ENCODE data around the gene MED16.

The MED16 gene, protein sequence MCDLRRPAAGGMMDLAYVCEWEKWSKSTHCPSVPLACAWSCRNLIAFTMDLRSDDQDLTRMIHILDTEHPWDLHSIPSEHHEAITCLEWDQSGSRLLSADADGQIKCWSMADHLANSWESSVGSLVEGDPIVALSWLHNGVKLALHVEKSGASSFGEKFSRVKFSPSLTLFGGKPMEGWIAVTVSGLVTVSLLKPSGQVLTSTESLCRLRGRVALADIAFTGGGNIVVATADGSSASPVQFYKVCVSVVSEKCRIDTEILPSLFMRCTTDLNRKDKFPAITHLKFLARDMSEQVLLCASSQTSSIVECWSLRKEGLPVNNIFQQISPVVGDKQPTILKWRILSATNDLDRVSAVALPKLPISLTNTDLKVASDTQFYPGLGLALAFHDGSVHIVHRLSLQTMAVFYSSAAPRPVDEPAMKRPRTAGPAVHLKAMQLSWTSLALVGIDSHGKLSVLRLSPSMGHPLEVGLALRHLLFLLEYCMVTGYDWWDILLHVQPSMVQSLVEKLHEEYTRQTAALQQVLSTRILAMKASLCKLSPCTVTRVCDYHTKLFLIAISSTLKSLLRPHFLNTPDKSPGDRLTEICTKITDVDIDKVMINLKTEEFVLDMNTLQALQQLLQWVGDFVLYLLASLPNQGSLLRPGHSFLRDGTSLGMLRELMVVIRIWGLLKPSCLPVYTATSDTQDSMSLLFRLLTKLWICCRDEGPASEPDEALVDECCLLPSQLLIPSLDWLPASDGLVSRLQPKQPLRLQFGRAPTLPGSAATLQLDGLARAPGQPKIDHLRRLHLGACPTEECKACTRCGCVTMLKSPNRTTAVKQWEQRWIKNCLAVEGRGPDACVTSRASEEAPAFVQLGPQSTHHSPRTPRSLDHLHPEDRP

DNA sequence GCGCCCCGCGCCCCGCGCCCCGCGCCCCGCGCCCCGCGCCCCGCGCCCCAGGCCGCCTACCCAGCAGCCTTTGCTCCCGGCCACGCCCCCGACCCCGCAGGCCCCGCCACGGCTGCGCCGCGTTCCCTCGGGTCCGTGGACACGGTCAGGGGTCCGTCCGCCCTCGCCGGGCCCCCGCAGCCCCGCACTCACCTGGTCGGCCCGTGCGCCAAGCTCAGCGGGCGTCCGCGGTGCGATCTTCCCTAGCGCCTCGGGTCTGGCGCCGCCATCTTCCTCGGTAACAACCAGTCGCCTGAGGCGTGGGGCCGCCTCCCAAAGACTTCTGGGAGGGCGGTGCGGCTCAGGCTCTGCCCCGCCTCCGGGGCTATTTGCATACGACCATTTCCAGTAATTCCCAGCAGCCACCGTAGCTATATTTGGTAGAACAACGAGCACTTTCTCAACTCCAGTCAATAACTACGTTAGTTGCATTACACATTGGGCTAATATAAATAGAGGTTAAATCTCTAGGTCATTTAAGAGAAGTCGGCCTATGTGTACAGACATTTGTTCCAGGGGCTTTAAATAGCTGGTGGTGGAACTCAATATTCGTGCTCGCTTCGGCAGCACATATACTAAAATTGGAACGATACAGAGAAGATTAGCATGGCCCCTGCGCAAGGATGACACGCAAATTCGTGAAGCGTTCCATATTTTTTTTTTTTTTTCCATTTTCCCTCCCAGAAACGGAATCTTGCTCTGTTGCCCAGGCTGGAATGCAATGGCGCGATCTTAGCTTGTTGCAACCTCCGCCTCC, at the start of gene MED16, which contains the start of gene RNU6-9:
TSS of gene MED16 (minus strand) at position 294 of the 796 bp plus-strand sequence. CDS start 2,056 bp downstream, outside the sequence.
TSS of gene RNU6-9 (plus strand) at position 591 of the 796 bp plus-strand sequence.
- peak; percentile 50 to 94 (median 84) for DNase-seq

DNA sequence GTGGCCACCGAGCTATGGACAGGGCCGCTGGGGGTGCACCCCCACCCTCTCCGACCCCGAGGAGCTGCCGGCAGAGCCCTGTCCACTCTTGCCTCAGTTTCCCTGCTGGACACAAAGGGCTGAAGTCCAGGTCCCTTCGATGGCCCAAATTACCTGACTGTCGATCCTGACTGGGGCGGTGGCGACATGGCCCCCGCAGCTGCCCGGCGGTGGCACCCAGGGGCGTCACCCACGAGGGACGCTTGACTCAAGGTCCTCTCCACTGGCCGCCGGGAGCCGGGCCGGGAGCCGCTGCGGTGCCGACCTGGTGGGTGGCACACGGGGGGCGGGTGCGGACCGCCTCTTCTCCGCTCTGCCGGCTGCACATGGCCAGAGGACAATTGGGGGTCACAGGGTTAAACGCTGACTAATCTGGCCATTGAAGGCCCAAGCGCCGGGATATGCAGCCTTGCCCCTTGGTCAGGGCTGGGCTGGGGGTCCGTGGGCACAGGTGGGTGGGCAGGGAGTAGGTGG, 49.2 kb upstream of the MED16 start:
- no peak for DNase-seq

DNA sequence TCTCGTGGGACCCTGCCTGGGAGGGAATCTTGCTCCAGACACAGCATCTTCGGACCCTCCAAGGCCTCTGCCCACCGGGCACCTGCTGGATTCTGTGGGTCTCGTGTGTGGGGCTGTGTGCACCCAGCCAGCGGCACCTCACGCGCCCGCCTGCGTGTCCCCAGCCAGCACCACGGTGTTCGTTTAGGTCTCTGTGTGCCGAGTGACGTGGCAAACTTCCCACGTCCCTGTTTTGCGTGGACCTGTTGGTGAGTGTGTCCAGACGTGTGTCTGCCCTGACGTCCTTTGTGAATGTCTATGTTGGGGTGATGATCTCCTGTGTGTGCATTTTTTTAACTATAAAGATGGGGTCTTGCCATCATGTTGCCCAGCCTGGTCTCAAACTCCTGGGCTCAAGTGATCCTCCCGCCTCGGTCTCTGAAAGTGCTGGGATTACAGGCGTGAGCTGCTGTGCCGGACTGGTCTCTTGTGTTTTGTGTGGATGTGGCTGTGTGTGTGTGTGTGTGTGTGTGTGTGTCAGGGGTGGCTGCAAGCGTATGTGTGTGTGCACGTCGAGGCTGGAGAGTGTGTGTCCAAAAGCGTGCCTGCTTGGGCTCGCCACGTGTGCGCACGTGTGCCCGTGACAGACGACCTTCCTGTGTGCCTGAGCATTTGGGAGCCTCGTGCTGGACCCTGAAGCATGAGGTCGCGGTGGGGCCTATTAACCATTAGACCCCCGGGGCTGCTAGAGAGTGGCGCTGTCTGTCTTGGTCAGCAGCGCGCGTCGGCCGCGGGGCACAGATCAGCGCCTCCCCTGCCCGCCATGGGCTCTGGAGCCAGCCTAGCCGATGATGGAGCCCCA, 48.5 kb upstream of the MED16 start:
- DNase-seq = no peak

DNA sequence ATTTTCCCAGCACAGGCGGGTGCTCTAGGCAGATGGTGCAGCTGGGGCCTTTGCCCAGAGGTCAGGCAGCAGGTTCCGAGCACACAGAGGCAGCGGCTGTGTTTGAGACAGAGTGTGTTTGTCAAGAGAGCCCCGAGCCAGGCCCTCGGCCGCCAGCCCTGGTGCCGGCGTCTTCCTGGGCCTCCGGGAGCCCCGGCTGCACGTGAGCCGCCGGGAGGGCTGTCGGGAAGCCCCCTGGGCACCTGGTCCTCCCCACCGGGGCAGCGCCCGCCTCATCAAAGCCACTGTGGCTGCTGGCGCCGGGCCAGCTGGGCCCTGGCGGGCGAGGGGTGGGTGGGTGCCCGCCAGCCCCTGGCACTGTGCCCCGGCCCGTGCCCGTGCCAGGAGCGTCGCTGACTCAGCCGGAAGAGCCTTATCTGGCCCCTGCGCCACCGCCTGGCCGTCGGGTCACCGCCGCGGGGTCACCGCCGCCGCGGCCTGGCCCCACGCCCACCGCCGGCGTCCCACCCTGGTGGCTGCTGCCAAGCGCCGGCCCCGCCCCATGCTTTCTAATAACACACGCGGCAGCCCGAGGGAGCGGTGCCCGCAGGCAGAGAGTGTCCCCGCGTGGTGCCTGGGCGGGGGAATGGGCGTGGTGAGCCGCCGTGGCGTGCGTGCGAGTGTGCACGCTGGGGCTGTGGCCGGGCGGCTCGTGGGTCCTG, 47.8 kb upstream of the MED16 start:
- DNase-seq = peak in 52 of 56 donors; percentile 14 to 82 (median 58)

DNA sequence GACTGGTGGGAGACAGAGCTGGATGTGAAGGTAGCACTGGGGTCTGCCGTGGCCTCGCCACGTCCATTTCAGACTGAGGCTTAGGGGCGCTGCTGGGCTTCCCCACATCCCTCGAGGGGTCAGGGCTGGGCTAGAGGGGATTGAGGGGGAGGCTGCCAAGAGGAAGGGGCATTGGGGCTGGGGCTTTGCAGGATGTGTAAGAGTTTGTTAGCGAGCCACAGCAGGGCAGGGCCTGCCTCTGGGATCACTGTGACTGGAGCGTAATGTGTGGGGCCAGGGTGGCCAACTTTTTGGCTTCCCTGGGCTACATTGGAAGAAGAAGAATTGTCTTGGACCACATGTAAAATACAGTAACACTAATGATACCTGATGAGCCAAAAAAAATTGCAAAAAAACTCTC, 46.9 kb upstream of the MED16 start:
- DNase-seq = no peak

DNA sequence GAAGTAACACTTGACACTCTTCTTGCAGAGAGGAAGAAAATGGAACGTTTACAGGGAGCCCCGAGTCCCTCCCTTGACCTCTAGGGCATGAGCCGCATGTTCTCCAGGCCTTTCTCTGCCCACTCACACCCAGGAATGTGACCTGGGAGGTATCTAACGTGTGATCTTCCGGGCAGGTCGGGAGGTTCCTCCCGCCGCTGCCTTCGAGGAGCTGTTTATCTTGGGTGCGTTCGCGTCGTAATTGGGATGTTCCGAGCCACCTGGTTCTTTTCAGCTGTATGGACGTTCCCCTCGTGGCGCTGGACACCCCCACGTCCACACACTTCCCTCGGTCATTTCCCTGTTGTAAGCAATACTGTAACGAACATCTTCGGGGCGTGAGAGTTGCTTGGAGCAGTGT, 46.5 kb upstream of the MED16 start:
- no peak for DNase-seq

DNA sequence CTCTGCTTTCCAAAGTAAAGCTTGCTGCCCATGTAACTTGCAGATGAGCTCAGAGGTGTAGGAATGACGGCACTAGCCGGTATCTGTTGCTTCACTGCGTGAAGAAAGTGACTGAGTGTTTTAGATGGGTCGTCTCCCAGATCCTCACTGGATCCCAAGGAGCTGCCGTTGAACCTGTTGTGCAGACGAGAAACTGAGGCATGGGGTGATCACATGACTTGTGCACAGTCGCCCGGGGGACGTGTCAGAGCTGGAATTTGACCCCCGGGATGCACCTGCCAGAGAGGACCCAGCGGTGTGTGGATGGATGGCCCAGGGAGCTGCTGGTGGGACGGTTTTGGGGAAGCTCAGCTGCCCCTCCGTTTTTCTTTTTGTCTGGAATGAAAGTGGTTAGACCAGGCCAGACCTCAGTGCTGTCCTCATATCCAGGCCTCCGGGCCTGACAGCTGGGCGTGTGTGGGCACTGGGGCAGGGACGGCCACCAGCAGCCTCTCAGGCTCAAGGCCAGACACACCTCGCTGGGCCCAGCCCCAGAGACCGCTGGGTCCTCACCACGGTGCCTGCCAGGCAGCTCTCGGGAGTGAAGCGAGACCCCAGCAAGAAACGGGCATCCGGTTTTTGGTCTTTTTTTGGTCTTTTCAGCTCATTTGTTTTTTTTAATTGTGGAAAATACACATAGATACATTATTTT, 45.4 kb upstream of the MED16 start:
- DNase-seq = no peak

DNA sequence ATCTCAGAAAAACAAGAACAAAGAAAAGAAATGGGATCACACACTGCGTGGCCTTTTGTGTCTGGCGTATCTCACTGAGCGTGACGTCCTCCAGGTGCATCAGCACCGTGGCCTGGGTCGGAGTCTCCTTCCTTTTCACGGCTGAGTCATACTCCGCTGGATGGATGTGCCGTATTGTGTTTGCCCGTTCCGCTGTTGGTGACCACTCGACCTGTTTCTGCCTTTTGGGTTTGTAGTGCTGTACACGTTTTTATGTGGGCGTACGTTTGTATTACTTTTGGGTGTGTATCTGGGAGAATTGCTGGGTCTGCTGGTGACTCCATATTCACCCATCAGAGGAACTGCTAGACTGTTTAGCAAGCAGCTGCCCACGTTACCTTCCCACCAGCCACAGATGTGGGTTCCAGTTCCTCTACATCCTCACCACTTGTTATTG, 44.3 kb upstream of the MED16 start:
- no peak for DNase-seq

DNA sequence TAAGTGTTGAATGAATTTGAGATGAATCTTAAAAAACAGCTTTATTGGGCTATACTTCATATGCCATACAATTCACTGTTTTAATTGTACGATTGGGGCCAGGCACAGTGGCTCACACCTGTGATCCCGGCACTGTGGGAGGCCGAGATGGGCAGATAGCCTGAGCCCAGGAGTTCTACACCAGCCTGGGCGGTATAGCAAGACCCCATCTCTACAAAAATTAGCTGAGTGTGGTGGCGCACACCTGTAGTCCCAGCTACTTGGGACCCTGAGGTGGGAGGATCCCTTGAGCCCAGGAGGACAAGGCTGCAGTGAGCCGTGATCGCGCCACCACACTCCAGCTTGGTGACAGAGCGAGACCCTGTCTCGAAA, 43.2 kb upstream of the MED16 start:
- DNase-seq = no peak

DNA sequence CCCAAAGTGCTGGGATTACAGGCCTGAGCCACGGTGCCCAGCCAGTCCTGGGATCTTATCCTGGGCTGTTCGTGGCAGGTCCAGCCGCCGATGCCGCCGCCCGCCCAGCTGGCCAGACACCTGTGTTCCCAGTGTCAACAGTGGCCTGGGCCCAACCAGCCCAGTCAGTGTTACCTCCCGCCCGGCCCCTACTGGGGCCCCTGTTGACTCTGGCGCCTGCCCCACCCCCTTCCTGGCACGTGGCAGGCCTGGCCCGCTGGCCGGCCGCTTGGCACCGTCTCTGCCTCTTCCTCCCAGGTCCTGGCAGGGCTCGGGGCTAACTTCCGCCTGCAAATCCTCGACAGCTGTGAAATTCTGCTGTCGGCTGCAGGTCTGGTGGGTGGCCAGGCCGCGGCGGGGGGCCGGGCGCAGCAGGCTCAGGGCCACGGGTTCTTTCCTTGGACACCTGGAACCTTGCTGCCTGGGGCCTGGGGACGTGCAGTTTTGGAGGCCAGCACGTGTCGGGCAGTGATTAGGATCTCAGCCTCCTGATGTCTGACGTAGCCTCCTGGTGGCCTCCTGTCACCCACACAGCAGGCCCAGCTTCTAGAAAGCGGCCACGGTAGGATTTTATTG, 42.0 kb upstream of the MED16 start:
- DNase-seq = peak in 48 of 56 donors; percentile 9 to 83 (median 54)

DNA sequence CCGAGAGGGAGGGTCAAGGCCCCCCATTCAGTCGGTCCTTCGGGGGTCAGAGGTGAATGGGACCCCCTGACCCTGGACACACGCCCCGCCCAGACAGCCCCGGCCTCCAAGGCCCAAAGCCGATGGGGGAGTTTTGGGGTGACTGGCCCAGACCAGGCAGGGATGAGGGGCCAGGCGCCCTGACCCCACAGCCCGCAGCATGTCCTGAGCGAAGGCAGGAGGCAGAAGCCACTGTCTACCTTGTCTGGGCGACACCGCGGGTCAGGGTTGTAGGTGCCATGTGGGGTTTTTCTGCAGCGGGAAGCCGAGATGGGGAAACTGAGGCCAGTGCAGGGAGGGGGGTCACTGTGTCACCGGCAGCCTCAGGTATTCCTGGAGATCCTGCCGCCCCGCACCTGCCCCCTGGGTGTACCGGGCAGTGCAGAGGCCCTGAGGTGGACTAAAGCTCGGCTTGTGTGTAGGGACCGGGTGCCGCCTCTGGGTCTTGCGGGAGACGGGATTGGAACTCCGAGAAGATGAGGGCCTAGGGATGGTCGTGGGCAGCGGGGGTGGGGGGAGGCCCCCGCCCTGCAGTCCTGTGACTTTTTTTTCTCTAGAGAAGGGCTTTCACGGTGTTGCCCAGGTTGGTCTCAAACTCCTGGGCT, 41.3 kb upstream of the MED16 start:
- DNase-seq = no peak

DNA sequence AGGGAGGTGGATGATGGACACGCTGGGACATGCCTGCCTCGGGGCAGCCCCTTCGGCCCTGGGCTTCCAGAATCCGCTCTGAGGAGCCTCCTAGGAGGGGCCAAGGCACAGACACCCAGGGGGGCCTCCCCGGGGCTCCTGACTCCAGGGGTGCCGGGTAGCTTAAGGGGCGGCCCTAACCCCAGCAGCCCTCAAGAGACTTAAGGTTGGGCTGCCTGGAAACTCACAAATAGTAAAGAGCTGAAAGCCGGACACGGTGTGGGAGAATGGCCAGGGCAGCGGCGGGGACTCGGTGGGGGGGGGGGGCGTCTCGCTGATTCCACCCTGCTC, 40.5 kb upstream of the MED16 start:
- no peak for DNase-seq

DNA sequence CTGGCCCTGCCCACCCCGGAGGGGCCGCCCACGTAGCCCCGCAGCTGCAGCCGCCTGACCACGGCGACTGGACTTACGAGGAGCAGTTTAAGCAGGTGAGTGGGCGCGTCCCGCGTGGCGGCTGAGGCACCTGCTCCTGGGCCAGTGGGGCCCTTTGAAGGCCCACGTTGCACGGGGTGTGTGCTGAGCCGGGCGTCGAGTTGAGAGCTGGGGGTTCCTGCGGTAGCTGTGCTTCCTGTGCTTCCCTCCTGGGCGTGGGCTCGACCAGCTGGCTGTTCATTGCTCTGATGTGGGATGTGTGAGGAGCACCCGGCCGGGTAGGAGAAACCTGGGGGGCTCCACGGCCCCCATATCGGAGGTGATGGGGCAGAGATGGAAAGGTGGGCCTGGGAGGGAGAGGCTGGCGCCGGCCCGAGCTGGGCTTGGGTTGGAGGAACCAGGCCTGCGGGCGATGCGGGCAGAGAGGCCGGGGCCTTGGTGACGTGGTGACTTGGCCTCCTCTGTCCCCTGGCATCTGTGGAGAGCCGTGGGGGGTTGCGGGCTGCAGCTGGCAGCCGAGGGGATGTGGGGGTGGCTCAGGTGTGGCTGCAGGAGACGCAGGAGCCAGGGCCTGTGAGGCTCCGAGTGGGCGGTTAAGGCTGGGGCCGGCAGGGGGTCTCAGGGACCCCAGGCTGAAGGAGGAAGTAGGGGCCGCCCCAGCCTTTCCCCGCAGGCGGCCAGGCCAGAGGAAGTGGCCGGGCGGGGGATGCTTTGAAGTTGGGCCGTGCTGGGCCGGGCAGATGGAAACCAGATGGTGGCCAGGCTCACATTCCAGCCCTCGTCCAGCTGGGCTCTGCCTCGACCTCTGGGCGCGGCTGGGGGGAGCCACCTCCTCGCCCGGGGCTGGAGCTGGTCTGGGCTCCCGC, 39.9 kb upstream of the MED16 start:
- DNase-seq = peak in 1 of 56 donors; percentile 8

DNA sequence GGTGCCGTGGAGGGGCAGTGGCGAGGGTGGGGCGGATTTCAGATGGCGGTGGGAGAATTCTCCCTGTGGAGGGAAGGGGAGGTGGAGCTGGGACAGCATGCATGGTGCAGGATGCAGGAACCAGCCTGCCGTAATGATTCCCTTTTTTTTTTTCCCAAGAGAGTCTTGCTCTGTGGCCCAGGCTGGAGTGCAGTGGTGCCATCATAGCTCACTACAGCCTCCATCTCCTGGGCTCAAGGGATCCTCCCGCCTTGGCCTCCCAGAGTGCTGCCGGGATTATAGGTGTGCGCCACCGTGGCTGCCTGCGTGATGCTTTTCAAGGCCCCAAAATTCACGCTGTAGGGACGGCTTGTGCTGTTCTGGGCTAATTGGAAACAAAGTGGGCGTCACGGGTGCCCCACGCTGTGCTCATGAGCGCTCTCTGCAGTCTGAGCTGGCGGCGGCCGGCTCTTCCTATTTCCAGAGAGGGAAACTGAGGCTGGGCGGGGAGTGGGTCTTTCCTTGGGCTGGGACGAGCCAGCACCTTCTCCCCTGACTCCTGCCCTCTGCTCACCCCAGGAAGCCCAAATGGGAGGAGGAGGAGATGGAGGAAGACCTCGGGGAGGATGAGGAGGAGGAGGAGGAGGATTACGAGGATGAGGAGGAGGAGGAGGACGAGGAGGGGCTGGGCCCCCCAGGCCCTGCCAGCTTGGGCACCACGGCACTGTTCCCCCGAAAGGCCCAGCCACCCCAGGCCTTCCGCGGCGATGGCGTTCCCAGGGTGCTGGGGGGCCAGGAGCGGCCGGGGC, 39.1 kb upstream of the MED16 start:
- no peak for DNase-seq

DNA sequence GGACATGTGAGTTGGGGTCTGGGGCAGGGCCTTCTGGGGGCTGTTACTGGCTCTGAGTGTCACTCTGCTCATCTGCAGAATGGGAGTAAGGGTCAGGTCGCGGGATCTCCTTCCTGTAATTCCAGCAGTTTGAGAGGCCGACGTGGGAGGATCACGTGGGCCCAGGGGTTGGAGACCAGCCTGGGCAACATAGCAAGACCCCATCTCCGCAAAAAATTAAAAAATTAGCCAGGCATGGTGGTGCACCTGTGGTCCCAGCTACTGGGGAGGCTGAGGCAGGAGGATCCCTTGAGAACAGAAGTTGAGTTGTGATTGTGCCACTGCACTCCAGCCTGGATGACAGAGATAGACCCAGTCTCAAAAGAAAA, 36.9 kb upstream of the MED16 start:
- no peak for DNase-seq

DNA sequence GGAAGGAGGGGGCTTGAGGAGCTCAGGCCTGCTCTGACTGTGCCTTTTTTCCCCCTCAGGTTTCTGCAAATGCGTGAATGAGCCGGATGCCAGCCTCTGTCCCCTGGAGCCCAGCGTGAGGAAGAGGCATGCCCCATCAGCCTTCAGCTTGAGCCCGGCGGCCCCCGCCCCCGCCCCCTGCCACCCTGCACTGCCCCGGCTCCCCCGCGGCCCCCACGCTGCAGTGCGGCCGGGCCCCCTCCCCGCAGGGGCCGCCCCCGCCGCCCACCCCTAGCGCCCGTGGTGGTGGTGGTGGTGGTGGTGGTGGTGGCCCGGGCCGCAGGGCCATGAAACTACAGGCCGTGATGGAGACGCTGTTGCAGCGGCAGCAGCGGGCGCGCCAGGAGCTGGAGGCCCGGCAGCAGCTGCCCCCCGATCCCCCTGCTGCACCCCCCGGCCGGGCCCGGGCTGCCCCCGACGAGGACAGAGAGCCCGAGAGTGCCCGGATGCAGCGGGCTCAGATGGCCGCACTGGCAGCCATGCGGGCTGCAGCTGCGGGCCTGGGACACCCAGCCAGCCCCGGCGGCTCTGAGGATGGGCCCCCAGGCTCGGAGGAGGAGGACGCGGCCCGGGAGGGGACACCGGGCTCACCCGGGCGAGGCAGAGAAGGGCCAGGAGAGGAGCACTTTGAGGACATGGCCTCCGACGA, 36.4 kb upstream of the MED16 start:
- no peak for DNase-seq

Measured in nucleus accumbens (tissue), 56 donors.